HG03565 (cell line): ENCODE data around the gene TVP23A.

Source experiments
- ATAC-seq: cut with Tn5 transposase; IDR thresholded peaks from one replicate; pipeline ENCODE4 v1.9.1; 2021; ENCODE audit warnings: mild to moderate bottlenecking, moderate library complexity; ENCODE audit not compliant: unreplicated experiment

TVP23A gene

GRCh38 chr16:10817963-10818941 is at the start of gene TVP23A:
TSS of gene TVP23A (minus strand) at chr16:10818794. CDS start at chr16:10818493, 301 bp downstream.
- ATAC-seq = no peak

GRCh38 chr16:10868104-10868595 is 49.6 kb upstream of the TVP23A start:
- no peak for ATAC-seq

- ATAC-seq = no peak
These were observed 48.6 kb upstream of the TVP23A start for GRCh38 chr16:10867199-10867598.

GRCh38 chr16:10865991-10866966 is 47.7 kb upstream of the TVP23A start:
- no peak for ATAC-seq

GRCh38 chr16:10862438-10862837 is 43.8 kb upstream of the TVP23A start:
- no peak for ATAC-seq

- ATAC-seq = no peak
These were observed 41.1 kb upstream of the TVP23A start for GRCh38 chr16:10859658-10860057.

DNA sequence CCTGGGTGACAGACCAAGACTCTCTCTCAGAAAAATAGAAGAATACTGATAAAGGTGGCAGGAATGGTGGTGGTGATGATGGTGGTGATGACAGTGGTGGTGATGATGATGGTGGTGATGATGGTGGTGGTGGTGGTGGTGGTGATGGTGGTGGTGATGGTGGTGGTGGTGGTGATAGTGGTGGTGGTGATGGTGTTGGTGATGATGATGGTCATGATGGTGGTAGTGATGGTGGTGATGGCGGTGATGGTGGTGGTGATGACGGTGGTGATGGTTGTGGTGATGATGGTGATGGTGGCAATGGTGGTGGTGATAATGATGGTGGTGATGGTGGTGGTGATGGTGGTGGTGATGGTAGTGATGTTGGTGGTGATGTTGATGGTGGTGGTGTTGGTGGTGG is 40.4 kb upstream of the TVP23A start:
- ATAC-seq = no peak

DNA sequence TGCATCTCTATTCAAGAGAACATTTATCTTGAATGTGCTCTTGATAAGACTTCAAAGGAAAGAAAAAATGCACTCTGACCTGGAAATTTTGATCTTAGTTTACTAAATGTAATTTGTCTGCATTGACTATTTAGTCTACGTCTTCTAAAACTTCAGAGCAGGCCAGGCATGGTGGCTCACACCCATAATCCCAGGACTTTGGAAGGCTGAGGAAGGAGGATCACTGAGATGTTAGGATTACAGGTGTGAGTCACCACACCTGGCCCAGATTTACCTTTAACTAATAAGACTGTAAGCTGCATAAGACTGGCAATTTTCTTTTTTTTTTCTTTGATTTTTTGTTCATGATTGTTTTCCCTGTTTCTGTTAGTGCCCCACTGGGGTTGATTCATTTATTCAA is 39.6 kb upstream of the TVP23A start:
- ATAC-seq = no peak

DNA sequence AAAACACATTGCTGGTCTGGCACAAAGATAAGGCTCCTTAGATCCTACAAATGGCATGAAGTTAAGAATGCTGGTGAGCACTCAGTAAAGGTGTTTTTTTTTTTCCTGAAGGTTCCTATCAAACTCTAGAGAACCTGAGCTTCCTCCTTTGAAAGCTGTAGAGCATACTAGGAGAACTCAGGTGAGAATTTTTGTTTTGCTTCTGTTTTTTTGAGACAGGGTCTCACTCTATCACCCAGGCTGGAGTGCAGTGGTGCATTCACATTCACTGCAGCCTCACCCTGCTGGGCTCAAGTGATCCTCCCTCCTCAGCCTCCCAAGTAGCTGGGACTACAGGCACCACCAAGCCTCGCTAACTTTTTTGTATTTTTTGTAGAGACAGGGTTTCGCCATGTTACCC is 37.4 kb upstream of the TVP23A start:
- no peak for ATAC-seq

DNA sequence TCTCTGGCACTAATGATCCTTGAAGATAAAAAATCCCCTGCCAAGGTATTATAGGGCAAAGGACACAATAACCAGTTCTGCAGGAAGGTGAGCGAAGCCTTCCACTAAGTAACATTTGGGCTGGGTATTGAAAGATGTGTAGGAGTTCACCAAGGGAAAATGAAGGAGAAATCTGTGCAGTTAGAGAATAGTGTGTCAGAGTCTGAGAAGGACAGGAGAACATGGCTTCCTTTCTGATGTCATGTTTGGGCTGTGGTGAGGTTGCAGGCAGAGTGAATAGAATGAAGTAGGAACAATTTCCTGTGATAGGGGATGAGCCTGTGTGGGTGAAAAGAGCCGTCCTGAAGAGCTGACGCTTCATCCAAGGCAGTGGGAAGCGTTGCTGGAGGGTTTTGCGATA is 34.4 kb upstream of the TVP23A start:
- no peak for ATAC-seq

- ATAC-seq = no peak
These were observed 33.7 kb upstream of the TVP23A start for GRCh38 chr16:10852286-10852685.

- ATAC-seq = no peak
These were observed 32.9 kb upstream of the TVP23A start for GRCh38 chr16:10851512-10851911.

DNA sequence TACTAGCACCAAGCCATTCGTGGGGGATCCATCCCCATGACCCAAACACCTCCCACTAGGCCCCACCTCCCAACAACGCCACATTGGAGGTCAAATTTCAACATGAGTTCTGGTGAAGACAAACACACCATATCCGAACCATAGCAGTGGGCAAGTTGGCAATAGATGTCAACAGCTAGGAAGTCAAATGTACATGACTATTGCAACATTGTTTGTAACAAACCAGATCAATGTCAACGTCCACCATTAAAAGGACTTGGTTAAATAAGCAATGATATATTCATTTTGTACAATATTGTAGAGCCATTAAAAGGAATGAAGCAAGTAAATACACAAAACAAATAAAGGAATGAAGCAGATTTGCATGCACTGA is 31.9 kb upstream of the TVP23A start:
- ATAC-seq = no peak

DNA sequence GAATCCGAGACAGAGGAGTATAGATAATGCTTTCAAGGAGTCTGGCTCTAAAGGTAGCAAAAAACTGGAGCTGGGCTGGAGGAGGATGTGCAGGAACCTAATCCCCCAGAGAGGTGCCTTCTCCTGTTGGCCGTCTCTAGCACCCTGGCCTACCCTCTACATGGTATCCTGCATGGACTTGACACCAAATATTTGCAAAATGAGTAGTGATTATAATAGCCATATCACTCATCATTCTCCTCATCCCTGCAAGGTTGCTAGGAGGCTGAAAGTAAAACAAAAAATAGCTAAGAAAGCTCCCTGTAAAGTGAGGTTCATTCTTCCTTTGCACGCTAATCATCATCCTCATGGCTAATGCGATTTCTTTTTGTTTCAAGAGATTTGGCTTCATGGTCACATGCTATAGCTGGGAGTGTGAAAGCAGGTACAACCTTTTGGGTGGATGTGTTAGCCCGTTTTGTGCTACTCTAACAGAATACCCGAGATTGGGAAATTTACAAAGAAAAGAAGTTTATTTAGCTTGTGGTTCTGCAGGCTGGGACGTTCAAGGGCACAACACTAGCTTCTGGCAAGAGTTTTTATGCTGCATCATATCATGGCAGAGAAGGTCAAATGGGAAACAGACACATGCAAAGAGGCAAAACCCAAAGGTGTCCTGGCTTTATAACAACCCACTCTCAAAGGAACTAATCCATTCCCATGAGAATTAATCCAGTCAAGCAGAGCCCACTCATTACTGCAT is 31.3 kb upstream of the TVP23A start:
- ATAC-seq = no peak

GRCh38 chr16:10847176-10847575 is 28.6 kb upstream of the TVP23A start:
- ATAC-seq = no peak

- no peak for ATAC-seq
These were observed 27.8 kb upstream of the TVP23A start for GRCh38 chr16:10846213-10846998.

- no peak for ATAC-seq
These were observed 22.1 kb upstream of the TVP23A start for GRCh38 chr16:10840703-10841102.

DNA sequence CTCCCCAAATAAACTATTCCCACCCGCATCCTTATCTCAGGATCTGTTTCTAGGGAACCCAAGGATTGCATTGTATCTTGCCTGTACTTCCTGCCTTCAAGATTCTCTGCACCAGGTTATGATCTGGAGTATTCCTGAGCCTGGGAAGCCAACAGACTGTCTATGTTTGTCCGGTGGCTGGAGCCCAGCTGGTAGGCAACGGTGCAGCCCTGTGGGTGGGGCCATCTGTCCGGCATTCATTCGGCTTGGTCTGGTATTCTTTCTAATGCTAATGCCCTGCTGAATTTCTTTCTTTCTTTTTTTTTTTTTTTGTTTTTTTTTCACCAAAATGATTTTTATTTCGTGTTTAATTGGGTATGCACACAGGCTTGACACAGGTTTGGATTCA is 20.7 kb upstream of the TVP23A start:
- no peak for ATAC-seq

DNA sequence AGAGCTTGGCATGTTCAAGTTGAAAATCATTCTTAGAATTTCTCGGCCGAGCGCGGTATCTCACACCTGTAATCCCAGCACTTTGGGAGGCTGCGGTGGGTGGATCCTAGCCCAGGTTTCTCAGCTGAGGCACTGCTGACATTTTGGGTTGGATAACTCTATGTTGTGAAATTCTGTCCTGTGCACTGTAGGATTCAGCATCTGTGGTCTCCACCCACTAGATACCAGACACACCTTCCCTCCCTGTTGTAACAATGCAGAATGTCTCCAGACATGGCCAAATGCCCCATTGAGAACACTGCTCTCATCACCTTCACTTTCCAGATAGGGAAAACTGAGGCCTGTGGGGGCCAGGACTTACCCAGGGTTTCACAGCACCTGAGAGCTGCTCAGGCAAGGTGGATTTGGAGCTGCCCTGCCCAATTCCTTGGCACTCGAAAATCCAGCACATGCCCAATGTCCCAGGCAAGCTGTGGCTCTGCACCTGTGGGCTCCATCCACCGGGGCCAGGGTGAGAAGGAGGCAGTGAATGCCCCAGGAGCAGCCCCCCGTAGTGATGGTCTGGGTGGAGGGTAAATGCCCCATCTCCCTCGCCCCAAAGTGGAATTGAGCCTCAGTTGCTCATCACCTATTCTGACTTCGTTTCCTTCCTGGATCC is 20.2 kb upstream of the TVP23A start:
- ATAC-seq = no peak
